ENCODE data around the gene CPM. TPM values are rescaled to one million over a fixed set of nuclear protein-coding genes. Genes with fewer than 3 reads are reported as not detected.
"Not testable (repeated sequence)": the region's sequence is repeated elsewhere in the genome, so short reads cannot be mapped to it uniquely, and the experiment has no call there.

CPM gene
- polyA plus RNA-seq, 12 donors: 3.0 to 48.1 (median 4.7) TPM; not detected in 1

- peak; percentile 93 for DNase-seq
Observed at GRCh38 chr12:68807576-68808387, 125.2 kb downstream of the CPM start, which contains the start of gene MDM2. MDM2 (plus strand) TSS chr12:68808177; CDS start chr12:68808478, 301 bp downstream.

DNA sequence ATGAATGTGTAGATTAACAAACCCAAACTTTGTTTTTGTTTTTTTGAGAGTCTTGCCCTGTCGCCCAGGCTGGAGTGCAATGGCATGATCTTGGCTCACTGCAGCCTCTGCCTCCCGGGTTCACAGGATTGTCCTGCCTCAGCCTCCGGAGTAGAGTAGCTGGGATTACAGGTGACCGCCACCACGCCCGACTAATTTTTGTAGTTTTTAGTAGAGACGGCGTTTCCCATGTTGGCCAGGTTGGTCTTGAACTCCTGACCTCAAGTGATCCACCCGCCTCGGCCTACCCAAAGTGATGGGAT is 125.7 kb downstream of the CPM start:
- DNase-seq: not testable (repeated sequence)

DNA sequence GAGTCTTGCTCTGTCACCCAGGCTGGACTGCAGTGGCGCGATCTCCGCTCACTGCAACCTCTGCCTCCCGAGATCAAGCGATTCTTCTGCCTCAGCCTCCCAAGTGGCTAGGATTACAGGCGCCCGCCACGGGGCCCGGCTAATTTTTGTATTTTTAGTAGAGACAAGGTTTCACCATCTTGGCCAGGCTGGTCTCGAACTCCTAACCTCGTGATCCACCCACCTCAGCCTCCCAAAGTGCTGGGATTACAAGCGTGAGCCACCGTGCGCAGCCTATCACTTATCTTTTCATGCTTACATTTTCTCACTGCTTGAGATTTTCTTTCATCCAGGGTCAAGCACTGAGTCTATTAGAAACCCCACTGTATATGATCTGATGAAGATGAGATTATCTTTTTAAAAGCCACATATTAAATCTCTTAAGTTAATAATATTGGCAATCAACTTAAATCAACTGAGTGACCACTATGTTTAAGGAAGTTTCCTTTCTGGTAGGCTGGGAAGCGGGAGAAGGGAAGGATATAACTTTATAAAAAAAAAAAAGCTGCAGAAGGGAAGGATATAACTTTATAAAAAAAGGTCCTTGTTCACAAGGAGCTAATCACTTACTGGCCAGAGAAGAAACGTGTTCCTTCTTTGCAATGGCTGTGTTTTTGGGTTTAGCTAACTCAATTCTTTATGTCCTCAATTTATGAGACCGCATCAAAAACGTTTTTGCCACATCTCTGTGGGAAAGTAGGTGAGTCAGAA is 126.3 kb downstream of the CPM start:
- DNase-seq: no peak

- no peak for DNase-seq
Observed at GRCh38 chr12:68805592-68806120, 127.3 kb downstream of the CPM start.

DNA sequence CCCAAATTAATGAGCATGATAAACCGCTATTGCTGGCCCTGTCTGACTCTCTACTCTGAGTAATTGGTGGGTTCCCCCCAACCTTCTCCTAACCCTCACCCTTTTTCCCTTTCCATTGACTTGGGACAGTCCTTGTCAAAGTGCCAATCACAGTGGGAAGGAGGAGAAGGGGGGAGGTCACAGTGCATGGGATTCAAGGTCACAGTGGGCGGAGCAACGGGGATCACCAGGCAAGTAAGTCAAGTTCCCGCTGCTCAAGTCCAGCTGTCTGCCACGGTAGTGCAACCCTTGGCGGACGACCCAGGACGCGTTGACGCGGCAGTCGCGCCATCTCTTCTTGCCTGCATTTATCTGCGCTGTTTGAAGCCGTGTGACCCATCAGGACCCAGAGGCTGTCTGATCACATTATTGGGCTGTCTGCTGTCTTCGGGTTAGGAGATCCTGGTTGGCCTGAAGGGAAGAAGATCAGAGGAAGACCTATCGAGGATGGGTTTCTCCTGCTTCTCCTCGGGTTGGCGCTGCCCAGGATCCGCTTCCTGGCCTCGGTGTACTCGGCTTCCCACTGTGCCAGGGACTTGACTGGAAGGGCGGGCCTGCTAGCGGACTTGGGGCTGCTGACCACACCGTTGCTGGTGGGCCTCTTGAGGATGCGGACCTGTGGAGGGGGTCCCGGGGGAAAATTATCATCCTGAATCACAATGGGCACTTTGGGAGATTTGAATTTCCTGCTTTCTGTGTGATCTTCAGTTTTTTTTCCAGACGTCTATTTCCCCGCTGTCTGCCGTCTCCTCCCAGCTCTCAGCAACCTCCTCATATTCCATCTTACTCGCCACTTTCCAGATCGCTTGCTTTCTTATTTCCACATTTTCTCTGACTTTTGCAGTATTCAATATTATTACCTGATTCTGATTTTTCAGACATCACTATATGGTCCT is 128.0 kb downstream of the CPM start:
- no peak for DNase-seq

GRCh38 chr12:68803948-68804656 is 128.9 kb downstream of the CPM start:
- no peak for DNase-seq

- not testable (repeated sequence) for DNase-seq
Observed at GRCh38 chr12:68802911-68803651, 129.9 kb downstream of the CPM start.

- DNase-seq: not testable (repeated sequence)
Observed at GRCh38 chr12:68802372-68802745, 130.6 kb downstream of the CPM start.

Other genes with a start within 250 kb of the CPM start
- 10 to 100 TPM in 11 of 12 donors, not detected in 1; 32.7 to 78.1 (median 45.5) TPM for gene NUP107, start 246.2 kb downstream of the CPM start, polyA plus RNA-seq (ENCODE audit: insufficient read length in 12 of 12)
- gene SLC35E3, start 187.0 kb downstream of the CPM start, polyA plus RNA-seq (ENCODE audit: insufficient read length in 12 of 12): 10 to 100 TPM in 11 of 12 donors, not detected in 1; 15.9 to 30.6 (median 20.1) TPM
- gene MDM2, start 125.0 kb downstream of the CPM start, polyA plus RNA-seq (ENCODE audit: insufficient read length in 12 of 12): 100 to 1,000 TPM in 1 of 12 donors, 10 to 100 TPM in 11; 19.7 to 121 (median 47.1) TPM

Measured in muscle of arm (tissue), 12 donors.